ENCODE results near the gene NDUFS5.
"Not testable (repeated sequence)": the region's sequence is repeated elsewhere in the genome, so short reads cannot be mapped to it uniquely, and the experiment has no call there.

NDUFS5 gene

GRCh38 chr1:39061951-39062350 lies 35.8 kb downstream of the NDUFS5 start:
- DNase-seq (ENCODE audit: low read depth in 2 of 2) = peak; percentile 52 to 62
- no peak overlapping the region for H3K4me3 ChIP-seq (replicated peaks in 1 of 2; ENCODE audit: low read depth in 2 of 2, low read length in 2 of 2)
- no peak for TF ChIP-seq CTCF (IDR thresholded peaks at IDR 0.05; ENCODE audit: low read depth, low read length)

- DNase-seq (ENCODE audit: low read depth in 2 of 2) = no peak
- TF ChIP-seq CTCF (IDR thresholded peaks at IDR 0.05; ENCODE audit: low read depth, low read length) = no peak
These were observed 37.0 kb downstream of the NDUFS5 start for GRCh38 chr1:39063191-39063590.

GRCh38 chr1:39063775-39064174 lies 37.6 kb downstream of the NDUFS5 start:
- TF ChIP-seq CTCF (IDR thresholded peaks at IDR 0.05; ENCODE audit: low read depth, low read length) = no peak
- H3K4me3 ChIP-seq (replicated peaks in 1 of 2; ENCODE audit: low read depth in 2 of 2, low read length in 2 of 2) = no peak overlapping the region
- peak in 1 of 2 donors; percentile 53 for DNase-seq (ENCODE audit: low read depth in 2 of 2)

More at GRCh38 chr1:39063191-39063590, 37.0 kb downstream of the NDUFS5 start:
- H3K4me3 ChIP-seq (replicated peaks in 1 of 2; ENCODE audit: low read depth in 2 of 2, low read length in 2 of 2) = no peak overlapping the region

- TF ChIP-seq CTCF (IDR thresholded peaks at IDR 0.05; ENCODE audit: low read depth, low read length) = no peak
- H3K4me3 ChIP-seq (replicated peaks in 1 of 2; ENCODE audit: low read depth in 2 of 2, low read length in 2 of 2) = no peak overlapping the region
- DNase-seq (ENCODE audit: low read depth in 2 of 2) = no peak
These were observed 39.4 kb downstream of the NDUFS5 start for GRCh38 chr1:39065542-39065941.

- DNase-seq (ENCODE audit: low read depth in 2 of 2); H3K4me3 ChIP-seq (replicated peaks in 1 of 2; ENCODE audit: low read depth in 2 of 2, low read length in 2 of 2): not testable (repeated sequence)
These were observed 42.1 kb downstream of the NDUFS5 start for GRCh38 chr1:39068227-39068626.

GRCh38 chr1:39071557-39071956 lies 45.4 kb downstream of the NDUFS5 start:
- not testable (repeated sequence) for H3K4me3 ChIP-seq (replicated peaks in 1 of 2; ENCODE audit: low read depth in 2 of 2, low read length in 2 of 2); DNase-seq (ENCODE audit: low read depth in 2 of 2)

- no peak overlapping the region for H3K4me3 ChIP-seq (replicated peaks in 1 of 2; ENCODE audit: low read depth in 2 of 2, low read length in 2 of 2)
- no peak for TF ChIP-seq CTCF (IDR thresholded peaks at IDR 0.05; ENCODE audit: low read depth, low read length)
- DNase-seq (ENCODE audit: low read depth in 2 of 2) = peak; percentile 85 to 92
These were observed 50.1 kb downstream of the NDUFS5 start for GRCh38 chr1:39076127-39076798.

GRCh38 chr1:39076799-39077148 lies 50.6 kb downstream of the NDUFS5 start:
- no peak for TF ChIP-seq CTCF (IDR thresholded peaks at IDR 0.05; ENCODE audit: low read depth, low read length)
- no peak for DNase-seq (ENCODE audit: low read depth in 2 of 2)
- no peak overlapping the region for H3K4me3 ChIP-seq (replicated peaks in 1 of 2; ENCODE audit: low read depth in 2 of 2, low read length in 2 of 2)

Data from cardiac fibroblast (primary cell).